Hematopoietic multipotent progenitor cell treated with erythropoietin and hydrocortisone succinate and interleukin-3 and kit ligand, for 4 days (in vitro differentiated cells): ENCODE measurements around the gene GRID1.

Experiments used
- DNase-seq: peaks from one replicate; pipeline ENCODE4 v3.0.0-alpha.2; 2015

Gene GRID1

GRCh38 chr10:85667638-85668233, 698.9 kb downstream of the GRID1 start:
- DNase-seq = no peak

- no peak for DNase-seq
Measured at GRCh38 chr10:85666987-85667386, 699.6 kb downstream of the GRID1 start.

- DNase-seq = no peak
Measured at GRCh38 chr10:85666102-85666501, 700.5 kb downstream of the GRID1 start.

GRCh38 chr10:85665681-85666080, 700.9 kb downstream of the GRID1 start:
- DNase-seq = no peak

GRCh38 chr10:85665078-85665477, 701.5 kb downstream of the GRID1 start:
- DNase-seq = no peak

GRCh38 chr10:85661123-85661522, 705.5 kb downstream of the GRID1 start:
- DNase-seq = no peak

GRCh38 chr10:85659331-85659730, 707.3 kb downstream of the GRID1 start:
- no peak for DNase-seq

- DNase-seq = no peak
Measured at GRCh38 chr10:85658518-85658917, 708.1 kb downstream of the GRID1 start.

- DNase-seq = no peak
Measured at GRCh38 chr10:85657476-85658113, 709.0 kb downstream of the GRID1 start.

GRCh38 chr10:85655411-85655810, 711.2 kb downstream of the GRID1 start:
- DNase-seq = no peak

- DNase-seq = no peak
Measured at GRCh38 chr10:85651497-85651882, 715.1 kb downstream of the GRID1 start.

- DNase-seq = no peak
Measured at GRCh38 chr10:85650791-85651496, 715.7 kb downstream of the GRID1 start.

GRCh38 chr10:85649461-85649860, 717.1 kb downstream of the GRID1 start:
- no peak for DNase-seq

- no peak for DNase-seq
Measured at GRCh38 chr10:85648279-85648754, 718.3 kb downstream of the GRID1 start.

- DNase-seq = no peak
Measured at GRCh38 chr10:85647741-85648140, 718.9 kb downstream of the GRID1 start.

GRCh38 chr10:85645926-85646711, 720.5 kb downstream of the GRID1 start:
- DNase-seq = no peak

GRCh38 chr10:85645053-85645452, 721.5 kb downstream of the GRID1 start:
- DNase-seq = no peak

GRCh38 chr10:85643845-85644525, 722.6 kb downstream of the GRID1 start:
- DNase-seq = no peak

GRCh38 chr10:85643171-85643844, 723.3 kb downstream of the GRID1 start:
- no peak for DNase-seq

- DNase-seq = no peak
Measured at GRCh38 chr10:85642421-85643170, 724.0 kb downstream of the GRID1 start.

GRCh38 chr10:85642082-85642420, 724.5 kb downstream of the GRID1 start:
- no peak for DNase-seq
